ENCODE measurements around the gene NPM3. TPM values are rescaled to one million over a fixed set of nuclear protein-coding genes. Genes with fewer than 3 reads are reported as not detected.

NPM3 gene
- total RNA-seq, 1 donor from 2014 or later: 39.3 TPM

DNA sequence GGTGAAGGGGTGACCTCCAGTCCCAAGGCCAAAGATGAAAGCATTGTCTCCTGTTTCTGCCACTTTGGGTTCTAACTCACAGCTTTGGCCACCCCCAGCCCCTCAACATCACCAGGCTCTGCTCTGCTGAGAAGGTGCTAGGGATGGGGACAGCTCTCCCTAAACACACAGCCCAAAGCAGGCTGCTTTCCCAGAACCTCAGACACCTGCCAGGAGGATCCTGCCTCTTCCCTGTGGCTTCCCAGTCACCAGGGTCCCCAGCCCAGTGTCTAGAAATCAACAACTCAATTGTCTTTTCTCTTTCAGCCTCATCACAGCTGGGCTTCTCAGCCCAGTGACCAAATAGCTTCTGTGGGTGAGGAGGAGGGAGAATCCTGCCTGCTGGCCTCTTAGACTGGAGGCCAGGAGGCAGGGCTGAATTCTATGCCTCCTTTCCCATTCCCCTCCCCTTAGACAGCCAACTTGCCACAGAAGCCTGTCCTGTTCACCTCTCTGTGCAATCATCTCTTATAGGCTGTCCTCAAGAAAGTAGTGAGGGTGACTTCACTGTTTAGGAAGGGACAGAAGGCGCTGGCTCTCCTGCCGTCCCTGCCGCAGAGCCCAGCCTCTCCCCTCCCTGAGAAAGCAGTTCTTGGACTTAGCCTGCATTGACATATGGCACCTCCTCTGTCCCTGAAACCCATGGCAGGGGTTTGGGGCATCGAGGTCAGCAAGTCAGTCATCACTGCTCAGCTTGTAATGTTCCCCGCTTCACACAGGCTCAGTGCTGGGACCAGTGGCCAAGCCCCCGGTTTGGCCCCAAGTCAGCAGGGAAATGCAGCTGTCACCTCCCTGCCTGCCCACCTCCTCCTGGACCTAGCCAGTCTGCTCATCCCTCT is 11.0 kb downstream of the NPM3 start:
- no peak for DNase-seq (ENCODE audit: low spot score, unreplicated experiment)
- Mint-ChIP-seq H3K4me3 (ENCODE audit: low read depth) (no peak overlapping the region), H3K36me3 (ENCODE audit: insufficient read depth) (no peaks in the 10 kb centered on the region), H3K9me3 (ENCODE audit: low read depth) (no peaks in the 10 kb centered on the region), H3K27ac (no peak overlapping the region), H3K4me1 (ENCODE audit: low read depth) (peaks cover 4% of the 10 kb centered on the region), H3K27me3 (peaks cover 73% of the 10 kb centered on the region)
- TF ChIP-seq CTCF (IDR thresholded peaks at IDR 0.05; ENCODE audit: unreplicated experiment): no peak

- no peaks in the 10 kb centered on the region for H3K9me3 Mint-ChIP-seq (ENCODE audit: low read depth)
- H3K27me3 Mint-ChIP-seq: peaks cover 74% of the 10 kb centered on the region
- H3K36me3 Mint-ChIP-seq (ENCODE audit: insufficient read depth): no peaks in the 10 kb centered on the region
- TF ChIP-seq CTCF (IDR thresholded peaks at IDR 0.05; ENCODE audit: unreplicated experiment): no peak
- no peak overlapping the region for H3K27ac Mint-ChIP-seq
- no peak for DNase-seq (ENCODE audit: low spot score, unreplicated experiment)
- peaks cover 6% of the 10 kb centered on the region for H3K4me1 Mint-ChIP-seq (ENCODE audit: low read depth)
- H3K4me3 Mint-ChIP-seq (ENCODE audit: low read depth): no peak overlapping the region
Measured at GRCh38 chr10:101771380-101771779, 11.9 kb downstream of the NPM3 start.

- no peak for TF ChIP-seq CTCF (IDR thresholded peaks at IDR 0.05; ENCODE audit: unreplicated experiment)
- Mint-ChIP-seq H3K27me3 (peaks cover 81% of the 10 kb centered on the region), H3K4me3 (ENCODE audit: low read depth) (no peak overlapping the region), H3K9me3 (ENCODE audit: low read depth) (no peaks in the 10 kb centered on the region), H3K4me1 (ENCODE audit: low read depth) (peaks cover 6% of the 10 kb centered on the region), H3K27ac (no peak overlapping the region), H3K36me3 (ENCODE audit: insufficient read depth) (no peaks in the 10 kb centered on the region)
- no peak for DNase-seq (ENCODE audit: low spot score, unreplicated experiment)
Measured at GRCh38 chr10:101770331-101771215, 12.7 kb downstream of the NPM3 start.

DNA sequence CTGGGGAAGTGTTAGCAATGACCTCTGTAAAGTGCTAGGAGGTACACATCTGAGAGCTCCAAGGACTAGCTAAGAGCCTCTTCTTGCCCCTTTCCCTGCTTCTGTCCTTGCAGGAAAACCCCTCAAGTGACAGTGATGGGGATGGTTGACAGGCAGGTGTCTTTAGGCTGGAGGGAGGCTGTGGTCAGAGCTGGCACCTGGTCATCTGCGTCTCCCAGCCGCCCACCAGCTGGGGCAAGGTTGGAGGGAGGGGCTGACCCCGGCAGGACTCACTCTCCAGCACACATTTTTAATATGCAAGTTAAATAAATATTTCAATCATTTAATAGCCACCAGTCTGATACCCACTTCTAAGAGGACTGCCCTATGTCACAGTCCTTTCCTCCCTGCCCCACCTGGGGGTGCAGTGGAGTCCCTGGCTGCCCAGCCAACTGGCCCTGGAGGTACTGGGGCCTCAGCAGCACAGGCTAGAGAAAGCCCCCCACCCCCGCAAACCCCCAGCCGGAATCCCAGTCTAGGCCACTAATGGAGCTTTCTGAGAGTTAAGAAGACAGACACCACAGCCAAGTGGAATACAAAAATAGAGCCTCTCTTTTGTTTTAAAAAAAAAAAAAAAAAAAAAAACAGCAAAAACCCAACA is 13.6 kb downstream of the NPM3 start:
- TF ChIP-seq CTCF (IDR thresholded peaks at IDR 0.05; ENCODE audit: unreplicated experiment): no peak
- Mint-ChIP-seq H3K27ac (no peak overlapping the region), H3K4me1 (ENCODE audit: low read depth) (peaks cover 6% of the 10 kb centered on the region), H3K27me3 (peaks cover 84% of the 10 kb centered on the region), H3K36me3 (ENCODE audit: insufficient read depth) (no peaks in the 10 kb centered on the region), H3K4me3 (ENCODE audit: low read depth) (no peak overlapping the region), H3K9me3 (ENCODE audit: low read depth) (no peaks in the 10 kb centered on the region)
- DNase-seq (ENCODE audit: low spot score, unreplicated experiment): no peak

GRCh38 chr10:101768791-101769170 is 14.5 kb downstream of the NPM3 start:
- peaks cover 6% of the 10 kb centered on the region for H3K4me1 Mint-ChIP-seq (ENCODE audit: low read depth)
- TF ChIP-seq CTCF (IDR thresholded peaks at IDR 0.05; ENCODE audit: unreplicated experiment): no peak
- no peak overlapping the region for H3K4me3 Mint-ChIP-seq (ENCODE audit: low read depth)
- H3K9me3 Mint-ChIP-seq (ENCODE audit: low read depth): no peaks in the 10 kb centered on the region
- DNase-seq (ENCODE audit: low spot score, unreplicated experiment): no peak
- H3K36me3 Mint-ChIP-seq (ENCODE audit: insufficient read depth): no peaks in the 10 kb centered on the region
- peaks cover 80% of the 10 kb centered on the region for H3K27me3 Mint-ChIP-seq
- H3K27ac Mint-ChIP-seq: no peak overlapping the region
